ENCODE results near the gene MICALL2.

- TF ChIP-seq CTCF (IDR thresholded peaks at IDR 0.05; ENCODE audit: insufficient read depth, low read length, poor library complexity, severe bottlenecking), result no peak
- TF ChIP-seq EZH2phosphoT487 (conservative IDR thresholded peaks at IDR 0.05; ENCODE audit: low read length), result no peak
Measured at GRCh38 chr7:1431226-1431625, 28.0 kb downstream of the MICALL2 start.
